ENCODE measurements around the gene SH2B3.
A peak's percentile ranks its signal among the peaks of the same experiment; 100 is the strongest.
"Not testable (repeated sequence)": the region's sequence is repeated elsewhere in the genome, so short reads cannot be mapped to it uniquely, and the experiment has no call there.

SH2B3 gene

DNA sequence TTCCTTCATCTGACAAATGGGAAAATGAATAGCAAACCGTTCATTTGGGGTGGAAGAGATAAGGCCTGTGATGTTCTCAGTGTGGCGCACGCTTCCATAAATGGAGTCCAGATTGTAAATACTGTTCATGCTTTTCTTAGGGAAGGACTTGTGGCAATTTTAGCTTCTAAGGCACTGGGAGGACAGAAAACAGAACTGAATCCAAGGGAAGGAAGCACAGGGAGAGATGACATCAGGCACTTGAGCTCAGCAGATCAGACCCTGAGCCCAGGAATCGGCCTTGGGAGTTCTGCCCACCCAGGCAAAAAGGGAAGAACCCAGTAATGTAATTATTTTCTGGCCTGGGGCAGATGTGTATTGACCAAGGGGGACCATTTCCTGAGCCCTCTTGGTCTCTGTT, 7.2 kb upstream of the SH2B3 start:
- Histone ChIP-seq H3K4me3 (ENCODE audit: low read depth, low read length) (no peak overlapping the region), H3K36me3 (replicated peaks) (no peaks in the 10 kb centered on the region), H3K27me3 (replicated peaks) (no peaks in the 10 kb centered on the region), H3K27ac (no peak overlapping the region)
- in situ Hi-C loops (cut with HindIII; ENCODE audit: low pct_ligation_motif_present, low sequenced_read_pairs): no loop called here
- TF ChIP-seq, protein P1, sequence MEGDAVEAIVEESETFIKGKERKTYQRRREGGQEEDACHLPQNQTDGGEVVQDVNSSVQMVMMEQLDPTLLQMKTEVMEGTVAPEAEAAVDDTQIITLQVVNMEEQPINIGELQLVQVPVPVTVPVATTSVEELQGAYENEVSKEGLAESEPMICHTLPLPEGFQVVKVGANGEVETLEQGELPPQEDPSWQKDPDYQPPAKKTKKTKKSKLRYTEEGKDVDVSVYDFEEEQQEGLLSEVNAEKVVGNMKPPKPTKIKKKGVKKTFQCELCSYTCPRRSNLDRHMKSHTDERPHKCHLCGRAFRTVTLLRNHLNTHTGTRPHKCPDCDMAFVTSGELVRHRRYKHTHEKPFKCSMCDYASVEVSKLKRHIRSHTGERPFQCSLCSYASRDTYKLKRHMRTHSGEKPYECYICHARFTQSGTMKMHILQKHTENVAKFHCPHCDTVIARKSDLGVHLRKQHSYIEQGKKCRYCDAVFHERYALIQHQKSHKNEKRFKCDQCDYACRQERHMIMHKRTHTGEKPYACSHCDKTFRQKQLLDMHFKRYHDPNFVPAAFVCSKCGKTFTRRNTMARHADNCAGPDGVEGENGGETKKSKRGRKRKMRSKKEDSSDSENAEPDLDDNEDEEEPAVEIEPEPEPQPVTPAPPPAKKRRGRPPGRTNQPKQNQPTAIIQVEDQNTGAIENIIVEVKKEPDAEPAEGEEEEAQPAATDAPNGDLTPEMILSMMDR (IDR thresholded peaks at IDR 0.05; ENCODE audit: low read depth, low read length, missing control alignments): no peak
- no peak for DNase-seq

DNA sequence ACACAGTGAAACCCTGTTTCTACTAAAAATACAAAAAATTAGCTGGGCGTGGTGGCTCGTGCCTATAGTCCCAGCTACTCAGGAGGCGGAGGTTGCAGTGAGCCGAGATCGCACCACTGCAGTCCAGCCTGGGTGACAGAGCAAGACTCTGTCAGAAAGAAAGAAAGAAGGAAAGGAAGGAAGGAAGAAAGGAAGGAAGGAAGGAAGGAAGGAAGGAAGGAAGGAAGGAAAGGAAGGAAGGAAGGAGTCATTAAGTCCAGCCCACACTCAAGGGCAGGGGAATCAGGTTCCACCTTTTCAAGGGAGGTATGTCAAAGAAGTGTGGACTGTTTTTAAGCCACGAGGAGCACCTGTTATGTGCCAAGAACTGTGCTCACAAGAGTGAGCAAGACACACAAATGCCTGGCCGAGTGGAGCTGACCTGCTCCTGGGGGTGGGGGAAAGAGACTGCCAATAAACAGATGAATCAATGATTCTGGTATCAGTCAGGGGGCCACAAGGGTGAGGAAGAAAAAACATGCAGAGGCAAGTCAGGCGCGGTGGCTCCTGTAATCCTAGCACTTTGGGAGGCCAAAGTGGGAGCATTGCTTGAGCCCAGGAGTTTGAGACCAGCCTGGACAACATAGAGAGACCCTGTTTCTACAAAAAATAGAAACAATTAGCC, 5.8 kb upstream of the SH2B3 start:
- H3K4me3 ChIP-seq (ENCODE audit: low read depth, low read length); H3K27me3 ChIP-seq (replicated peaks); in situ Hi-C loops (cut with HindIII; ENCODE audit: low pct_ligation_motif_present, low sequenced_read_pairs); DNase-seq; H3K36me3 ChIP-seq (replicated peaks): not testable (repeated sequence)
- H3K27ac ChIP-seq: peak overlapping the region; percentile 32

DNA sequence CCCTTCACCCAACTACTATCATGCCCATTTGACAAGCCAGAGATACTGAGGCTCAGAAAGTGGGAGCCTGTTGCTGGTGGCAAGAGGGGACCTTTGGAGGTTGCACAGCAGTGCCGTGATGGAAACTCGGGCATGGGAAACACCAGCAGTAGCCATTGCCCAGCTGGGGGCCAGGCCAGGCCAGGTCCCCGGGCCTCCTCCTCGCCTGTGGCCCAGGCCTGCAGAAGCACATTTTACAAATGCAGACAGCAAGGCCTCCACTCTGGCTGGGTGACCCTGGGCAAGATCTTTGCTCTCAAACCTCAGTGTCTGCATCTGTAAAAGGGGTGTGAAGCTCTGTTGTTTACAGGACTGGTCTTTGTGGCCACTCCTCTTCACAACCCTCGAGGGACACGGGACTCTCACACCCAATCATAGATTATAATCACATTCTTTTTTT, 4.5 kb upstream of the SH2B3 start:
- in situ Hi-C loops (cut with HindIII; ENCODE audit: low pct_ligation_motif_present, low sequenced_read_pairs): no loop called here
- TF ChIP-seq, protein P1 (IDR thresholded peaks at IDR 0.05; ENCODE audit: low read depth, low read length, missing control alignments): no peak
- no peak overlapping the region for H3K4me3 ChIP-seq (ENCODE audit: low read depth, low read length)
- H3K36me3 ChIP-seq (replicated peaks): no peaks in the 10 kb centered on the region
- no peak for DNase-seq
- H3K27me3 ChIP-seq (replicated peaks): no peaks in the 10 kb centered on the region
- no peak overlapping the region for H3K27ac ChIP-seq

DNA sequence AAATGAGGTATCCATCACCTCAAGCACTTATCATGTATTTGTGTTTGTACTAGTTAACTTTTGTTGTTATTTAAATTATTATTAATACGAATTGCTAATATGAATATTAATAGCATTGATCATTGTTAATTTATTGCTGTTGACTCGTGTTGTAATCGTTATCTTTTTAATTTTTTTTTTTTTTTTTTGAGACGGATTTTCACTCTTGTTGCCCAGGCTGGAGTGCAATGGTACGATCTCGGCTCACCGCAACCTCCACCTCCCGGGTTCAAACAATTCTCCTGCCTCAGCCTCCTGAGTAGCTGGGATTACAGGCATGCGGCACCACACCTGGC, 3.3 kb upstream of the SH2B3 start:
- H3K36me3 ChIP-seq (replicated peaks); DNase-seq; H3K27me3 ChIP-seq (replicated peaks); in situ Hi-C loops (cut with HindIII; ENCODE audit: low pct_ligation_motif_present, low sequenced_read_pairs); H3K27ac ChIP-seq; H3K4me3 ChIP-seq (ENCODE audit: low read depth, low read length): not testable (repeated sequence)

DNA sequence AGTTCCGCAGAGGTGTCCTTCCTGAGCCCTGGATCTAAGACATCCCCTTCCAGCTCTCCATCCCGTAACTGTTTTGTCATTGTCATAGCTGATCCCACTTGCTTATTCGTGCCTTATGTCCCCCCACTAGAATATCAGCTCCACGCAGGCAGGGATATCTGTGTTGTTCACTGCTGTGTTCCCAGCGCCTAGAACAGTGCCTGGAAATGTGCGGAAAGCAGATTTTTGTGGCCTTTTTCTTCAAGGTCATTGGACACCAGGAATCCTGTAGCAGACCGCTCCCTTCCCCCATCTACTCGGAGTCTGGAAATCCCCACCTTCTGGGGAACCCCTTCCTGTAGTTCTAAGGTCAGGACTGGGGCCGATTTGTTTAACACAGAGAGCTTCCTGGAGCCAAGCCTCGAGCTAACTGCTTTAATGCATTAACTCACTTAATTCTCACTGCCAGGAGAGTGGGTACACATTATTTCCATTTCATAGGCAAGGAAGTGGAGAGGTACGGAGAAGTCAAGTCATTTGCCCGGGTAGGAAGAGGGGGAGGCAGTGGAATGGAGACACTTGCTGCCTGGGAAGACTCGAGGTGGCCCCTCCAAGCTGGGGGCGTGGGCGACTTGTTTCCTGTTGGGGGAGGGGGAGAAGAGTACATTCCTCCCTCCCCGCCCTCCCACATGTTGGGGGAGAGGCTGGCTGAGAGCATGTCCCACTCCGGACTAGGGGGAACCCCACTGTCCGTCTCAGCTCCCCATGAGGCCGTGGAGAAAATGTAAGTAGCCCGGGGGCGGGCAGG, 1.2 kb upstream of the SH2B3 start:
- peaks cover 2% of the 10 kb centered on the region for H3K36me3 ChIP-seq (replicated peaks)
- peak overlapping the region; percentile 91 for H3K4me3 ChIP-seq (ENCODE audit: low read depth, low read length)
- peak overlapping the region; percentile 1 for H3K27ac ChIP-seq
- no peak for DNase-seq
- in situ Hi-C loops (cut with HindIII; ENCODE audit: low pct_ligation_motif_present, low sequenced_read_pairs): no loop called here
- TF ChIP-seq, protein P1 (IDR thresholded peaks at IDR 0.05; ENCODE audit: low read depth, low read length, missing control alignments): no peak
- H3K27me3 ChIP-seq (replicated peaks): no peaks in the 10 kb centered on the region

DNA sequence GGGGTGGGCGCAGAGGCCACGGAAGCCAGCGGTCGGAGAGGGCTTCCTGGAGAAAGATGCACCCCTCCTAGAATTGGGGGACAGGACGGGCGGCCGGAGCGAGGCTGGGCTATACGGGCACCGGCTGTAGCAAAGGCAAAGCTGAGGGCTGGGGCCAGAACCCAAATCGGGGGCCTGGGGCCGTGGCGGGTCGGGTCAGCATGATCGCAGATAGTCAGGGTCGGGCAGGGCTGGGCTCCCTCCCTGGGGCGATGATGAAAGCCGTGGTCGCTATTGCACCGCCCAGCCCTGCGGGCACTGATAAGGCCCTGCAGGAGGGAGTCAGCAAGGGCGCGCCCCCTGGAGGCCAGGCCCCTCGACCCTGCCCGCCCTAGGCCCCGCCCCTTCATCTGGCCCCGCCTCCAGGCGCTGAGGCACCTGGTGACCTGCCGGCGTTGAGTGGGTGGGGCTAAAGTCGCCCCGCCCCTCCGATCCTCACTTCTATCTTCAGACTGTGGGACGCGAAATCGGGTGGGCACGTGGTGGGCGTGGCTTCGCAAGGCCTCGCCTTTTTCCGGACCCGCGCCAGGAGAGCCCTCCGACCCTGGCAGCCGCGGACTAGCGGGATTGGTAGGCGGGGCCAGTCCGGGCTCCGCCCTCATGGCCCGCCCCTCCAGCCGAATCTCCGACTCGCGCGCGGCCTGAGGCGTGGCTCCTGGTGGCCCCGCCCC, 419 bp upstream of the SH2B3 start:
- in situ Hi-C loops (cut with HindIII; ENCODE audit: low pct_ligation_motif_present, low sequenced_read_pairs): no loop called here
- no peaks in the 10 kb centered on the region for H3K27me3 ChIP-seq (replicated peaks)
- peak overlapping the region; percentile 1 for H3K27ac ChIP-seq
- peak overlapping the region; percentile 91 for H3K4me3 ChIP-seq (ENCODE audit: low read depth, low read length)
- TF ChIP-seq, protein P1 (IDR thresholded peaks at IDR 0.05; ENCODE audit: low read depth, low read length, missing control alignments): peak; percentile 51
- DNase-seq: peak; percentile 93
- H3K36me3 ChIP-seq (replicated peaks): peaks cover 2% of the 10 kb centered on the region

All from brain microvascular endothelial cell (primary cell).